Hepatocyte (in vitro differentiated cells): ENCODE measurements around the gene SYT12.

Experiments
- CTCF ChIP-seq: fragments of 200-600 bp; sonication (generic); IDR thresholded peaks from 2 replicates; pipeline ENCODE4 v1.5.1; 2016; ENCODE audit warnings: antibody characterized with exemption, mild to moderate bottlenecking; ENCODE audit not compliant: poor library complexity
- EZH2 ChIP-seq: fragments of 200-600 bp; sonication (generic); IDR thresholded peaks from 2 replicates; pipeline ENCODE4 v1.6.1; 2016; ENCODE audit warnings: antibody characterized with exemption, mild to moderate bottlenecking, borderline replicate concordance
- EZH2phosphoT487 ChIP-seq: fragments of 200-600 bp; sonication (generic); IDR thresholded peaks from one replicate; pipeline ENCODE4 v1.6.1; 2018; ENCODE audit warnings: antibody characterized with exemption, mild to moderate bottlenecking, low read depth, moderate library complexity; ENCODE audit not compliant: unreplicated experiment, severe bottlenecking

GRCh38 chr11:66973956-66974580 is 48.9 kb upstream of the SYT12 start:
- TF ChIP-seq CTCF (no peak), EZH2 (no peak), EZH2phosphoT487 (no peak)
